Body of pancreas (tissue), 4 donors: ENCODE measurements around the gene CLRN1. TPM values are rescaled to one million over a fixed set of nuclear protein-coding genes. Genes with fewer than 3 reads are reported as not detected.

Source experiments
- ATAC-seq: fragments of 150-250 bp; one replicate; pipeline ENCODE4 v1.9.1; 2016
- DNase-seq, 4 donors: peaks; one replicate each; pipeline ENCODE4 v3.0.0-alpha.2; 2019
- H3K27ac ChIP-seq, 4 donors: fragments of 200-600 bp; sonication (generic); 1 replicate in 3 of 4; 2 replicates in 1 of 4; pipeline versions ENCODE4 v1.5.1 to v1.6.1; 2016 to 2019; ENCODE audit warnings: mild to moderate bottlenecking in 1 of 4, mixed read lengths in 1 of 4, moderate library complexity in 1 of 4
- H3K27me3 ChIP-seq, 2 donors: fragments of 200-600 bp; sonication (generic); one replicate each; pipeline ENCODE4 v1.6.0; 2016; ENCODE audit warnings: mild to moderate bottlenecking in 1 of 2
- H3K36me3 ChIP-seq, 2 donors: fragments of 200-600 bp; sonication (generic); replicated peaks in 1 of 2; 2 replicates each; pipeline ENCODE4 v1.5.1; 2016; ENCODE audit warnings: low read depth in 2 of 2; ENCODE audit not compliant: insufficient read depth in 1 of 2
- H3K4me1 ChIP-seq: fragments of 200-600 bp; sonication (generic); one replicate; pipeline ENCODE4 v1.6.0; 2016
- H3K4me3 ChIP-seq, 2 donors: fragments of 200-600 bp; sonication (generic); 1 replicate in 1 of 2; 2 replicates in 1 of 2; pipeline ENCODE4 v1.5.1; 2016 to 2019
- H3K9me3 ChIP-seq, 3 donors: fragments of 200-600 bp; sonication (generic); 1 replicate in 2 of 3; 2 replicates in 1 of 3; pipeline ENCODE4 v1.5.1; 2016
- POLR2A ChIP-seq, 3 donors: fragments of 450-650 bp; IDR thresholded peaks; one replicate each; pipeline ENCODE4 v1.6.1; 2016; ENCODE audit warnings: antibody characterized with exemption in 3 of 3, mild to moderate bottlenecking in 2 of 3
- WGBS, 2 donors: methylation state at CpG; one replicate each; pipeline ENCODE4 v1.1.5; 2017; 5-methylcytosine and 5-hydroxymethylcytosine counted together
- intact Hi-C: fragments of 100-400 bp; cut with DNase I; formaldehyde crosslinking; loops from one replicate; pipeline ENCODE4 v1.15.1; 2023
- total RNA-seq, 2 donors: library from RNA; depleted of rRNA; stranded (reverse); fragments of >200 nt; gene quantifications; one replicate each; pipeline ENCODE4 v1.1.0, GENCODE V29; 2016
- TF ChIP-seq, protein P1 (sequence below), 7 experiments: fragments of 450-650 bp in 4 of 7; fragments of 200-600 bp in 3 of 7; sonication (generic) in 3 of 7; IDR thresholded peaks; one replicate each; pipeline ENCODE4 v1.5.1; 2016 to 2019; ENCODE audit warnings: antibody characterized with exemption in 7 of 7

The CLRN1 gene
- total RNA-seq, 2 donors from 2014 or later: not detected

DNA sequence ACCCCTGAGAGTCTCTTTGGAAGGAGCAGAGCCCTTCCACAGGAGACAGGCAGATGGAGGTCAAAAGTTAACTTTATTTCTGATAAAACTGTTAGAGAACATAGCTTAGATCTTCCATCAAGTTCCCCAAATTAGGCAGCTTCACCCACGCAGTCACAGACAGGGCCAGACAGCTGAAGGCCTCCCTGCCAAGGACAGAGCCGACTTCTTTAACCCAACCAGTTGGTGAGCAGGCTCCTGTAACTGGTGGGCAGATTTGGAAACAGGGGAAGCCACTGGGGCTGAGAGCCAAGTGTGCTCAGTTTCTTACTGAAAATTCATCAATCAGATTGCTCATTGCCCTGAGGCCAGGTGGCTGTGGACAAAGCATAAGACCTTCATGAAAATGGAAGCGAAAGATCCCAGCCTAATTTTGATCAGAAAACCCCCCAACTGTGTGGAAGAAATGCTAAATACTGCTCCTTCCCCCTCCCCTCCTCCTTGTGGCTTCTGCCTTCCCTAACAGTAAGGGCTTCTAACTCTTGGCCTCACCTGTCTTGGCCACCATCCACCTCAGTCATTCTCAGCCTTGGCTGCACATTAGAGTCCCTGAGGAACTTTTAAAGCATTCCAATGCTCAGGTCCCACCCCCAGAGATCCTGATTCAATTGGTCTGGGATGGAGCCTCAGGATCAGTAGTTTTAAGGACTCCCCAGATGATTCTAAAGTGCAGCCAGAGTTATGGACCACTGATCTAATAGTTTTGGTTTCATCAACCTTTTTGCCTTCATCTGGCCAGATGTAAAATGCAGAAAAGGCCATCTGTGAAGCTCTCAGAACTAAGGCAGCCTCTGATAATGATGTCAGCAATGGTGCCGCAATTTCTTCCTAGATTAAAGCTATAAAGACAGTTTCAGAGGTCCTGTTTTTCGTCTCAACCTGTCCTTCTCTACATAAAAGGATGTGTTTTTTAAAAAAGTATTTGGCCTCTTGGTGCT is 11.5 kb downstream of the CLRN1 start:
- ATAC-seq: no peak
- TF ChIP-seq, protein P1, sequence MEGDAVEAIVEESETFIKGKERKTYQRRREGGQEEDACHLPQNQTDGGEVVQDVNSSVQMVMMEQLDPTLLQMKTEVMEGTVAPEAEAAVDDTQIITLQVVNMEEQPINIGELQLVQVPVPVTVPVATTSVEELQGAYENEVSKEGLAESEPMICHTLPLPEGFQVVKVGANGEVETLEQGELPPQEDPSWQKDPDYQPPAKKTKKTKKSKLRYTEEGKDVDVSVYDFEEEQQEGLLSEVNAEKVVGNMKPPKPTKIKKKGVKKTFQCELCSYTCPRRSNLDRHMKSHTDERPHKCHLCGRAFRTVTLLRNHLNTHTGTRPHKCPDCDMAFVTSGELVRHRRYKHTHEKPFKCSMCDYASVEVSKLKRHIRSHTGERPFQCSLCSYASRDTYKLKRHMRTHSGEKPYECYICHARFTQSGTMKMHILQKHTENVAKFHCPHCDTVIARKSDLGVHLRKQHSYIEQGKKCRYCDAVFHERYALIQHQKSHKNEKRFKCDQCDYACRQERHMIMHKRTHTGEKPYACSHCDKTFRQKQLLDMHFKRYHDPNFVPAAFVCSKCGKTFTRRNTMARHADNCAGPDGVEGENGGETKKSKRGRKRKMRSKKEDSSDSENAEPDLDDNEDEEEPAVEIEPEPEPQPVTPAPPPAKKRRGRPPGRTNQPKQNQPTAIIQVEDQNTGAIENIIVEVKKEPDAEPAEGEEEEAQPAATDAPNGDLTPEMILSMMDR (IDR thresholded peaks at IDR 0.05): no peak
- no peak for TF ChIP-seq POLR2A (IDR thresholded peaks at IDR 0.05)
- intact Hi-C loops: no loop called here
- DNase-seq: no peak
- Histone ChIP-seq H3K27me3 (no peaks in the 10 kb centered on the region), H3K4me1 (no peaks in the 10 kb centered on the region), H3K9me3 (no peaks in the 10 kb centered on the region), H3K4me3 (no peak overlapping the region), H3K36me3 (no peaks in the 10 kb centered on the region), H3K27ac (no peak overlapping the region)
- WGBS, 2 donors: 59 to 65% methylated on average over 5 of the region's 5 CpGs

DNA sequence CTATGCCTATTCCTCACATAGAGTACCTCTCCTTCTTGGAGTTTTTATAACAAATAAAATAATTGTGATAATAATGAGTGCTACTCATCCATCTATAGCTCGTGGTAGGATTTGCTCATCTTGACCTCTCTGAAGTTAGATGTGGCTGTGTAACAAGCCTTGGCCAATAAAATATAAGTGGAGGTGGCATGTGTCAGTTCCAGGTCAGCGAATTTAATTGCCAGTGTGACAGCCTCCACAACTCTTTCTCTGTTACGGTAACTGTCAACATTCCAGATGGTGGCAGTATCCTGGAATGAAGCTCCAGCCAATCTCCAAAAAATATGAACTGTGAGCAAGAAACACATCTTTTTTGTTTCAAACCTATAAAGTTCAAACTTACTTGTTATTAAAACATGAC is 13.8 kb downstream of the CLRN1 start:
- Histone ChIP-seq H3K4me1 (no peaks in the 10 kb centered on the region), H3K36me3 (no peaks in the 10 kb centered on the region), H3K4me3 (no peak overlapping the region), H3K27ac (no peak overlapping the region), H3K9me3 (no peaks in the 10 kb centered on the region), H3K27me3 (no peaks in the 10 kb centered on the region)
- TF ChIP-seq, protein P1 (IDR thresholded peaks at IDR 0.05): no peak
- no peak for TF ChIP-seq POLR2A (IDR thresholded peaks at IDR 0.05)
- DNase-seq: no peak
- no peak for ATAC-seq
- intact Hi-C loops: no loop called here
- WGBS, 2 donors: 70 to 75% methylated on average over 3 of the region's 3 CpGs

DNA sequence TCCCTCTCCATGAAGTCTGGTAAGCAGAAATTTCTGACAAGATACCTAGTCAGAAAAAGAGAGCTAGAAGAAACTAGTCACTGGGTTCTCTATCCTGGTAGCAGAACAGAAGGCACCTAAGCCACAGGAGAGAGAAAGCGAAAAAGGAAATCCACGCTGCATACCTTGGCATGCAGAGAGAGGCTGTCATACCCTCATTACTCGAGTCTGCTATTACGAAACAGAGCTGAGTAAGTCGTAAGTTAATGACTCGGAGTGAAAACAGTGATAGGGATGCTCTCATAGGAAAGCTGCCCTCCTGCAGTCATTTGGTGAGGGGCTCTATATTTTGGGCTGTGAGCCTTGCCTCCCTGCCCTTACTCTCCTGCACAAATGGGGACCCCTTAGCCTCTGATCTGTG is 16.2 kb downstream of the CLRN1 start:
- no peaks in the 10 kb centered on the region for H3K36me3 ChIP-seq
- no peak overlapping the region for H3K4me3 ChIP-seq
- 37 to 43% methylated on average over 6 of the region's 6 CpGs for WGBS, 2 donors
- no peaks in the 10 kb centered on the region for H3K9me3 ChIP-seq
- intact Hi-C loops: no loop called here
- TF ChIP-seq, protein P1 (IDR thresholded peaks at IDR 0.05): no peak
- TF ChIP-seq POLR2A (IDR thresholded peaks at IDR 0.05): no peak
- DNase-seq (no peak), ATAC-seq (no peak)
- no peaks in the 10 kb centered on the region for H3K4me1 ChIP-seq
- H3K27me3 ChIP-seq: no peaks in the 10 kb centered on the region
- H3K27ac ChIP-seq: no peak overlapping the region

DNA sequence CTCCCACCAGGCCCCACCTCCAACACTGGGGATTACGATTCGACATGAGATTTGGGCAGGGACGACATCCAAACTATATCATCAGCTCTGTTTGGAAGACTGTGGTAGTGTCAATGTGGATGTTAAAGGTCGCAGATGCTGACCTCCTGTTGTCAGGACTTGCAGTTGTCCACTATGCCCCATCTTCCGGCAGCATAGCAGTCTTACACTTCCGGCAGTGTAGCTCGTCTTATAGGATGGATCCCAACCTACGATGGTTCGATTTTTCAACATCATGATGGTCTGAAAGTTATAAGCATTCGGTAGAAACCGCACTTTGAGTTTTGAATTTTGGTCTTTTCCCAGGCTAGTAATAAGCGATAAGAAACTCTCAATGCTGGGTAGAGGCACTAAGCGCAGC is 20.6 kb downstream of the CLRN1 start:
- Histone ChIP-seq H3K27ac (no peak overlapping the region), H3K36me3 (no peaks in the 10 kb centered on the region), H3K9me3 (no peaks in the 10 kb centered on the region), H3K27me3 (no peaks in the 10 kb centered on the region), H3K4me1 (no peaks in the 10 kb centered on the region), H3K4me3 (no peak overlapping the region)
- ATAC-seq: no peak
- no peak for DNase-seq
- intact Hi-C loops: no loop called here
- WGBS, 2 donors: 79 to 81% methylated on average over 13 of the region's 13 CpGs
- TF ChIP-seq, protein P1 (IDR thresholded peaks at IDR 0.05): no peak
- no peak for TF ChIP-seq POLR2A (IDR thresholded peaks at IDR 0.05)
